ENCODE results near the gene MPDZ.

MPDZ gene

DNA sequence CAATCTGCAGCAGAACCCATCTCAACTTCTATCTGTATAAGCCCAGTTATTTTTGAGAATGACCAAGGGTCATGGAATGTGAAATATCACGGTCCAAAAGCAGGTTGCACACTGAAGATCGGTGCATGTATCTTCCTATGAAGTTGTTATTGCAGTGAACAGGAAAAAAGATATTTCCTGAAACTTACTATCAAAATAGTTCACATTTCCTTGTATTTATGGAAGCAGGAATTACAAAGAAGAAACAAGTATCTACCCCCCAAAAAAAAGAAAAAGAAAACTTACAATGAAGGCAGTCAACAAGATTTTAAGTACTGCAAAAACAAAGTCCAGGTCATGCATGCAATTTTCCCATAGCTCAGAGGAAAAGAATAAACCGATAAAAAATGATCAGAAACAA lies 70.0 kb downstream of the MPDZ start (continued):
- TF ChIP-seq, protein P1, sequence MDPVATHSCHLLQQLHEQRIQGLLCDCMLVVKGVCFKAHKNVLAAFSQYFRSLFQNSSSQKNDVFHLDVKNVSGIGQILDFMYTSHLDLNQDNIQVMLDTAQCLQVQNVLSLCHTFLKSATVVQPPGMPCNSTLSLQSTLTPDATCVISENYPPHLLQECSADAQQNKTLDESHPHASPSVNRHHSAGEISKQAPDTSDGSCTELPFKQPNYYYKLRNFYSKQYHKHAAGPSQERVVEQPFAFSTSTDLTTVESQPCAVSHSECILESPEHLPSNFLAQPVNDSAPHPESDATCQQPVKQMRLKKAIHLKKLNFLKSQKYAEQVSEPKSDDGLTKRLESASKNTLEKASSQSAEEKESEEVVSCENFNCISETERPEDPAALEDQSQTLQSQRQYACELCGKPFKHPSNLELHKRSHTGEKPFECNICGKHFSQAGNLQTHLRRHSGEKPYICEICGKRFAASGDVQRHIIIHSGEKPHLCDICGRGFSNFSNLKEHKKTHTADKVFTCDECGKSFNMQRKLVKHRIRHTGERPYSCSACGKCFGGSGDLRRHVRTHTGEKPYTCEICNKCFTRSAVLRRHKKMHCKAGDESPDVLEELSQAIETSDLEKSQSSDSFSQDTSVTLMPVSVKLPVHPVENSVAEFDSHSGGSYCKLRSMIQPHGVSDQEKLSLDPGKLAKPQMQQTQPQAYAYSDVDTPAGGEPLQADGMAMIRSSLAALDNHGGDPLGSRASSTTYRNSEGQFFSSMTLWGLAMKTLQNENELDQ (tag by site-specific recombination; IDR thresholded peaks at IDR 0.05; ENCODE audit: low read depth): no peak
- TF ChIP-seq ZBTB7A (tag by site-specific recombination; IDR thresholded peaks at IDR 0.05; ENCODE audit: low read depth) (no peak), ZNF48 (tag by site-specific recombination; IDR thresholded peaks at IDR 0.05) (no peak), YY1 (tag by site-specific recombination; IDR thresholded peaks at IDR 0.05) (no peak)
- TF ChIP-seq, protein P2, sequence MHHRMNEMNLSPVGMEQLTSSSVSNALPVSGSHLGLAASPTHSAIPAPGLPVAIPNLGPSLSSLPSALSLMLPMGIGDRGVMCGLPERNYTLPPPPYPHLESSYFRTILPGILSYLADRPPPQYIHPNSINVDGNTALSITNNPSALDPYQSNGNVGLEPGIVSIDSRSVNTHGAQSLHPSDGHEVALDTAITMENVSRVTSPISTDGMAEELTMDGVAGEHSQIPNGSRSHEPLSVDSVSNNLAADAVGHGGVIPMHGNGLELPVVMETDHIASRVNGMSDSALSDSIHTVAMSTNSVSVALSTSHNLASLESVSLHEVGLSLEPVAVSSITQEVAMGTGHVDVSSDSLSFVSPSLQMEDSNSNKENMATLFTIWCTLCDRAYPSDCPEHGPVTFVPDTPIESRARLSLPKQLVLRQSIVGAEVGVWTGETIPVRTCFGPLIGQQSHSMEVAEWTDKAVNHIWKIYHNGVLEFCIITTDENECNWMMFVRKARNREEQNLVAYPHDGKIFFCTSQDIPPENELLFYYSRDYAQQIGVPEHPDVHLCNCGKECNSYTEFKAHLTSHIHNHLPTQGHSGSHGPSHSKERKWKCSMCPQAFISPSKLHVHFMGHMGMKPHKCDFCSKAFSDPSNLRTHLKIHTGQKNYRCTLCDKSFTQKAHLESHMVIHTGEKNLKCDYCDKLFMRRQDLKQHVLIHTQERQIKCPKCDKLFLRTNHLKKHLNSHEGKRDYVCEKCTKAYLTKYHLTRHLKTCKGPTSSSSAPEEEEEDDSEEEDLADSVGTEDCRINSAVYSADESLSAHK (tag by site-specific recombination; IDR thresholded peaks at IDR 0.05): no peak
- TF ChIP-seq, protein P3, sequence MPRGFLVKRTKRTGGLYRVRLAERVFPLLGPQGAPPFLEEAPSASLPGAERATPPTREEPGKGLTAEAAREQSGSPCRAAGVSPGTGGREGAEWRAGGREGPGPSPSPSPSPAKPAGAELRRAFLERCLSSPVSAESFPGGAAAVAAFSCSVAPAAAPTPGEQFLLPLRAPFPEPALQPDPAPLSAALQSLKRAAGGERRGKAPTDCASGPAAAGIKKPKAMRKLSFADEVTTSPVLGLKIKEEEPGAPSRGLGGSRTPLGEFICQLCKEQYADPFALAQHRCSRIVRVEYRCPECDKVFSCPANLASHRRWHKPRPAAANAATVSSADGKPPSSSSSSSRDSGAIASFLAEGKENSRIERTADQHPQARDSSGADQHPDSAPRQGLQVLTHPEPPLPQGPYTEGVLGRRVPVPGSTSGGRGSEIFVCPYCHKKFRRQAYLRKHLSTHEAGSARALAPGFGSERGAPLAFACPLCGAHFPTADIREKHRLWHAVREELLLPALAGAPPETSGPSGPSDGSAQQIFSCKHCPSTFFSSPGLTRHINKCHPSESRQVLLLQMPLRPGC (tag by site-specific recombination; IDR thresholded peaks at IDR 0.05): no peak

DNA sequence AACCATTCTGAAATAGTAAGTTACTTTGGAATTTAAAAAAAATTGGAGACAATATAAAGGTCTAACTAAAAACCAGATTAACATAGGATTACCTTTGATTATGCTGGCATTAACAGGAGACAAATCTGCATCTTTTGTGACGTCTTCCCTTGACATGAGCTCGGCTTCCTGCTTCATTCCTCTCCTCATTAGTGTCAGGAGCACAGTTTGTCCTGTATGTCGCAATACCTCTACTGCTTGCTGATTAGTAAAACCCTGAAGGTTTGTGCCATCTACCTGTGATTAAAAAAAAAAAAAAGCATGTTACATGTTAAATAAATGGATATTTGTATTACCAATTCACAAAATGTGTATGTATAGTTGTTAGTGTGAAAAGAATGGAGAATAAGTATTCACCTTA lies 73.7 kb downstream of the MPDZ start:
- Histone ChIP-seq H3K9me3 (ENCODE audit: control insufficient read depth, insufficient read depth, low read depth, low read length) (no peaks in the 10 kb centered on the region), H3K36me3 (ENCODE audit: control insufficient read depth in 2 of 2, insufficient read depth in 1 of 2, low read length in 2 of 2) (peaks cover 0 to 29% of the 10 kb centered on the region in 2 experiments; a peak in 2 of 3 replicates), H3K4me3 (ENCODE audit: low read depth, low read length) (no peak overlapping the region), H3K4me1 (ENCODE audit: control insufficient read depth, insufficient read depth, low read length) (no peaks in the 10 kb centered on the region), H3K27ac (ENCODE audit: extremely low read depth, low read depth, low read length) (no peak overlapping the region)
- POLR2A ChIA-PET: no interaction called here
- CTCF ChIA-PET: no interaction called here
- TF ChIP-seq, protein P4, sequence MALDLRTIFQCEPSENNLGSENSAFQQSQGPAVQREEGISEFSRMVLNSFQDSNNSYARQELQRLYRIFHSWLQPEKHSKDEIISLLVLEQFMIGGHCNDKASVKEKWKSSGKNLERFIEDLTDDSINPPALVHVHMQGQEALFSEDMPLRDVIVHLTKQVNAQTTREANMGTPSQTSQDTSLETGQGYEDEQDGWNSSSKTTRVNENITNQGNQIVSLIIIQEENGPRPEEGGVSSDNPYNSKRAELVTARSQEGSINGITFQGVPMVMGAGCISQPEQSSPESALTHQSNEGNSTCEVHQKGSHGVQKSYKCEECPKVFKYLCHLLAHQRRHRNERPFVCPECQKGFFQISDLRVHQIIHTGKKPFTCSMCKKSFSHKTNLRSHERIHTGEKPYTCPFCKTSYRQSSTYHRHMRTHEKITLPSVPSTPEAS (tag by site-specific recombination; IDR thresholded peaks at IDR 0.05): no peak
- TF ChIP-seq, protein P2 (tag by site-specific recombination; IDR thresholded peaks at IDR 0.05): no peak
- TF ChIP-seq ZNF19 (tag by site-specific recombination; IDR thresholded peaks at IDR 0.05; ENCODE audit: low read depth): no peak
- TF ChIP-seq, protein P5, sequence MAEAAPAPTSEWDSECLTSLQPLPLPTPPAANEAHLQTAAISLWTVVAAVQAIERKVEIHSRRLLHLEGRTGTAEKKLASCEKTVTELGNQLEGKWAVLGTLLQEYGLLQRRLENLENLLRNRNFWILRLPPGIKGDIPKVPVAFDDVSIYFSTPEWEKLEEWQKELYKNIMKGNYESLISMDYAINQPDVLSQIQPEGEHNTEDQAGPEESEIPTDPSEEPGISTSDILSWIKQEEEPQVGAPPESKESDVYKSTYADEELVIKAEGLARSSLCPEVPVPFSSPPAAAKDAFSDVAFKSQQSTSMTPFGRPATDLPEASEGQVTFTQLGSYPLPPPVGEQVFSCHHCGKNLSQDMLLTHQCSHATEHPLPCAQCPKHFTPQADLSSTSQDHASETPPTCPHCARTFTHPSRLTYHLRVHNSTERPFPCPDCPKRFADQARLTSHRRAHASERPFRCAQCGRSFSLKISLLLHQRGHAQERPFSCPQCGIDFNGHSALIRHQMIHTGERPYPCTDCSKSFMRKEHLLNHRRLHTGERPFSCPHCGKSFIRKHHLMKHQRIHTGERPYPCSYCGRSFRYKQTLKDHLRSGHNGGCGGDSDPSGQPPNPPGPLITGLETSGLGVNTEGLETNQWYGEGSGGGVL (tag by site-specific recombination; IDR thresholded peaks at IDR 0.05): no peak
- TF ChIP-seq ZNF292 (tag by site-specific recombination; IDR thresholded peaks at IDR 0.05; ENCODE audit: borderline replicate concordance, low read depth): no peak
